ENCODE results near the gene SFMBT1. TPM values are rescaled to one million over a fixed set of nuclear protein-coding genes. Genes with fewer than 3 reads are reported as not detected.

Gene SFMBT1
- total RNA-seq, 1 donor from 2014 or later: 8.4 TPM

GRCh38 chr3:52859686-52860423, 186.0 kb downstream of the SFMBT1 start:
- H3K4me1 Mint-ChIP-seq (ENCODE audit: low read depth): no peaks in the 10 kb centered on the region
- H3K4me3 Mint-ChIP-seq (ENCODE audit: unreplicated experiment): no peak overlapping the region
- peaks cover 3% of the 10 kb centered on the region for H3K9me3 Mint-ChIP-seq (ENCODE audit: low read depth)
- TF ChIP-seq CTCF (IDR thresholded peaks at IDR 0.05): no peak
- peaks cover 6% of the 10 kb centered on the region for H3K36me3 Mint-ChIP-seq (ENCODE audit: low read depth)
- no peaks in the 10 kb centered on the region for H3K27me3 Mint-ChIP-seq (ENCODE audit: low read depth)
- H3K27ac Mint-ChIP-seq (ENCODE audit: unreplicated experiment): no peak overlapping the region
- DNase-seq (ENCODE audit: low spot score): no peak

- H3K36me3 Mint-ChIP-seq (ENCODE audit: low read depth): peaks cover 5% of the 10 kb centered on the region
- H3K27me3 Mint-ChIP-seq (ENCODE audit: low read depth): no peaks in the 10 kb centered on the region
- H3K27ac Mint-ChIP-seq (ENCODE audit: unreplicated experiment): no peak overlapping the region
- no peaks in the 10 kb centered on the region for H3K9me3 Mint-ChIP-seq (ENCODE audit: low read depth)
- H3K4me3 Mint-ChIP-seq (ENCODE audit: unreplicated experiment): no peak overlapping the region
- no peak for TF ChIP-seq CTCF (IDR thresholded peaks at IDR 0.05)
- no peak for DNase-seq (ENCODE audit: low spot score)
- no peaks in the 10 kb centered on the region for H3K4me1 Mint-ChIP-seq (ENCODE audit: low read depth)
Measured at GRCh38 chr3:52857864-52858263, 188.0 kb downstream of the SFMBT1 start.

GRCh38 chr3:52857133-52857532, 188.7 kb downstream of the SFMBT1 start:
- Mint-ChIP-seq H3K27me3 (ENCODE audit: low read depth) (no peaks in the 10 kb centered on the region), H3K36me3 (ENCODE audit: low read depth) (peaks cover 5% of the 10 kb centered on the region), H3K4me3 (ENCODE audit: unreplicated experiment) (no peak overlapping the region), H3K9me3 (ENCODE audit: low read depth) (no peaks in the 10 kb centered on the region), H3K27ac (ENCODE audit: unreplicated experiment) (no peak overlapping the region), H3K4me1 (ENCODE audit: low read depth) (no peaks in the 10 kb centered on the region)
- no peak for TF ChIP-seq CTCF (IDR thresholded peaks at IDR 0.05)
- no peak for DNase-seq (ENCODE audit: low spot score)

GRCh38 chr3:52856666-52857065, 189.2 kb downstream of the SFMBT1 start:
- TF ChIP-seq CTCF (IDR thresholded peaks at IDR 0.05): no peak
- Mint-ChIP-seq H3K4me3 (ENCODE audit: unreplicated experiment) (no peak overlapping the region), H3K27me3 (ENCODE audit: low read depth) (no peaks in the 10 kb centered on the region), H3K4me1 (ENCODE audit: low read depth) (no peaks in the 10 kb centered on the region), H3K36me3 (ENCODE audit: low read depth) (peaks cover 5% of the 10 kb centered on the region), H3K27ac (ENCODE audit: unreplicated experiment) (no peak overlapping the region), H3K9me3 (ENCODE audit: low read depth) (no peaks in the 10 kb centered on the region)
- no peak for DNase-seq (ENCODE audit: low spot score)

- Mint-ChIP-seq H3K27me3 (ENCODE audit: low read depth) (no peaks in the 10 kb centered on the region), H3K27ac (ENCODE audit: unreplicated experiment) (no peak overlapping the region), H3K4me3 (ENCODE audit: unreplicated experiment) (no peak overlapping the region), H3K4me1 (ENCODE audit: low read depth) (no peaks in the 10 kb centered on the region), H3K36me3 (ENCODE audit: low read depth) (peaks cover 5% of the 10 kb centered on the region), H3K9me3 (ENCODE audit: low read depth) (no peaks in the 10 kb centered on the region)
- no peak for DNase-seq (ENCODE audit: low spot score)
- TF ChIP-seq CTCF (IDR thresholded peaks at IDR 0.05): no peak
Measured at GRCh38 chr3:52854013-52854412, 191.9 kb downstream of the SFMBT1 start.

Other genes starting within 250 kb of the SFMBT1 start
- gene ITIH4, start 215.4 kb downstream of the SFMBT1 start, total RNA-seq: 5.2 to 8.3 TPM (median 6.3 TPM) in 3 replicates
- 1.4 to 9.2 TPM (median 6.9 TPM) in 3 replicates for gene MUSTN1, start 211.1 kb downstream of the SFMBT1 start, total RNA-seq
- gene STIMATE, start 148.5 kb downstream of the SFMBT1 start, total RNA-seq: 18.7 to 19.0 TPM (median 18.9 TPM) in 3 replicates
- 13.9 to 19.3 TPM (median 14.8 TPM) in 3 replicates for gene RFT1, start 84.4 kb upstream of the SFMBT1 start, total RNA-seq
- 11.6 to 20.0 TPM (median 17.1 TPM) in 3 replicates for gene PRKCD, start 115.1 kb upstream of the SFMBT1 start, total RNA-seq
- 165 to 299 TPM (median 169 TPM) in 3 replicates for gene TKT, start 209.9 kb upstream of the SFMBT1 start, total RNA-seq

Measured in chondrocyte (in vitro differentiated cells).